Liver (tissue), 9 donors: ENCODE measurements around the gene PAPPA. TPM values are rescaled to one million over a fixed set of nuclear protein-coding genes. Genes with fewer than 3 reads are reported as not detected.

ENCODE experiments used
- DNase-seq: peaks from one replicate; pipeline ENCODE4 v3.0.0-alpha.2; 2017; ENCODE audit warnings: low spot score
- H3K27ac ChIP-seq, 2 donors: one replicate each; pipeline ENCODE4 v1.7.0; 2013; ENCODE audit warnings: inconsistent platforms in 2 of 2, low read length in 2 of 2, control low read depth in 1 of 2, low read depth in 1 of 2, mild to moderate bottlenecking in 1 of 2
- H3K27me3 ChIP-seq, 4 donors: one replicate each; pipeline versions ENCODE4 v1.6.1 to v1.7.0; 2013; ENCODE audit warnings: low read length in 3 of 4, inconsistent platforms in 1 of 4, mild to moderate bottlenecking in 1 of 4, moderate library complexity in 1 of 4; ENCODE audit not compliant: control insufficient read depth in 4 of 4, insufficient read depth in 4 of 4
- H3K36me3 ChIP-seq, 4 donors: one replicate each; pipeline versions ENCODE4 v1.6.1 to v1.7.0; 2013; ENCODE audit warnings: low read length in 3 of 4, mild to moderate bottlenecking in 3 of 4, low read depth in 1 of 4, moderate library complexity in 1 of 4; ENCODE audit not compliant: control insufficient read depth in 4 of 4, insufficient read depth in 3 of 4
- H3K4me1 ChIP-seq, 4 donors: one replicate each; pipeline versions ENCODE4 v1.6.1 to v1.7.0; 2013; ENCODE audit warnings: low read length in 3 of 4, mild to moderate bottlenecking in 3 of 4, moderate library complexity in 1 of 4; ENCODE audit not compliant: control insufficient read depth in 4 of 4, insufficient read depth in 4 of 4
- H3K4me3 ChIP-seq, 3 donors: one replicate each; pipeline versions ENCODE4 v1.6.1 to v1.7.0; 2013; ENCODE audit warnings: low read length in 3 of 3, control low read depth in 1 of 3, low read depth in 1 of 3, mild to moderate bottlenecking in 1 of 3
- H3K9ac ChIP-seq, 2 donors: one replicate each; pipeline ENCODE4 v1.7.0; 2013; ENCODE audit warnings: low read length in 2 of 2, mild to moderate bottlenecking in 2 of 2, moderate library complexity in 2 of 2, control low read depth in 1 of 2, low read depth in 1 of 2
- H3K9me3 ChIP-seq, 4 donors: one replicate each; pipeline versions ENCODE4 v1.6.1 to v1.7.0; 2013; ENCODE audit warnings: low read length in 3 of 4; ENCODE audit not compliant: control insufficient read depth in 4 of 4
- FOXA1 ChIP-seq: IDR thresholded peaks from 2 replicates; pipeline ENCODE4 v1.6.1; 2016; ENCODE audit warnings: antibody characterized with exemption
- FOXA2 ChIP-seq: IDR thresholded peaks from 2 replicates; pipeline ENCODE4 v1.6.1; 2016; ENCODE audit warnings: antibody characterized with exemption
- GABPA ChIP-seq, 2 donors: IDR thresholded peaks in 1 of 2; conservative IDR thresholded peaks in 1 of 2; 2 replicates each; pipeline ENCODE4 v1.6.1; 2016; ENCODE audit warnings: antibody characterized with exemption in 2 of 2, mild to moderate bottlenecking in 1 of 2, moderate library complexity in 1 of 2
- HNF4A ChIP-seq, 2 donors: conservative IDR thresholded peaks; 2 replicates each; pipeline ENCODE4 v1.6.1; 2016; ENCODE audit warnings: antibody characterized with exemption in 2 of 2, mild to moderate bottlenecking in 2 of 2
- NR2F2 ChIP-seq: IDR thresholded peaks from 2 replicates; pipeline ENCODE4 v1.6.1; 2016; ENCODE audit warnings: antibody characterized with exemption
- RAD21 ChIP-seq, 2 donors: IDR thresholded peaks; 2 replicates each; pipeline ENCODE4 v1.6.1; 2016; ENCODE audit warnings: antibody characterized with exemption in 2 of 2, mild to moderate bottlenecking in 2 of 2
- RXRA ChIP-seq, 2 donors: IDR thresholded peaks; 2 replicates each; pipeline ENCODE4 v1.6.1; 2017 to 2018; ENCODE audit warnings: antibody characterized with exemption in 2 of 2, mild to moderate bottlenecking in 1 of 2
- TAF1 ChIP-seq: conservative IDR thresholded peaks from 2 replicates; pipeline ENCODE4 v1.6.1; 2016; ENCODE audit warnings: antibody characterized with exemption, mild to moderate bottlenecking
- YY1 ChIP-seq: IDR thresholded peaks from 2 replicates; pipeline ENCODE4 v1.6.1; 2016; ENCODE audit warnings: antibody characterized with exemption, mild to moderate bottlenecking
- WGBS: extraction: QIAGEN DNeasy Blood & Tissue Kit; methylation state at CpG from one replicate; pipeline ENCODE4 v1.1.7; 2013; 5-methylcytosine and 5-hydroxymethylcytosine counted together
- polyA plus RNA-seq, 2 donors: library from polyadenylated mRNA; stranded (reverse) in 1 of 2; unstranded in 1 of 2; fragments of 200-250 nt in 1 of 2; fragments of >200 nt in 1 of 2; fragmentation: Nextera tagmentation in 1 of 2; extraction: Ambion mirVana in 1 of 2; gene quantifications; one replicate each; pipeline versions ENCODE4 v1.2.1 to v1.2.3, GENCODE V29; 2013 to 2015
- total RNA-seq, 2 donors: library from RNA; depleted of rRNA; stranded (reverse); fragments of >200 nt; gene quantifications; one replicate each; pipeline ENCODE4 v1.2.3, GENCODE V29; 2014
- TF ChIP-seq, protein P1 (sequence below): fragments of 150-350 bp; IDR thresholded peaks from 2 replicates; pipeline ENCODE4 v1.5.1; 2017; ENCODE audit warnings: improper control_type of control experiment, low read depth, low read length; ENCODE audit not compliant: missing input control
- TF ChIP-seq, protein P2 (sequence below): IDR thresholded peaks from 2 replicates; pipeline ENCODE4 v1.6.1; 2016; ENCODE audit warnings: antibody characterized with exemption, mild to moderate bottlenecking
- TF ChIP-seq, protein P3 (sequence below): IDR thresholded peaks from 2 replicates; pipeline ENCODE4 v1.6.1; 2016; ENCODE audit warnings: antibody characterized with exemption
- TF ChIP-seq, protein P4 (sequence below): IDR thresholded peaks from 2 replicates; pipeline ENCODE4 v1.6.1; 2016; ENCODE audit warnings: antibody characterized with exemption
- donor health status: healthy.
- donor health status: healthy.
- donor health status: healthy.
- donor health status: healthy.
- donor health status: healthy.

PAPPA gene
- total and polyA plus RNA-seq, 4 donors = 0.03 to 0.33 (median 0.20) TPM

DNA sequence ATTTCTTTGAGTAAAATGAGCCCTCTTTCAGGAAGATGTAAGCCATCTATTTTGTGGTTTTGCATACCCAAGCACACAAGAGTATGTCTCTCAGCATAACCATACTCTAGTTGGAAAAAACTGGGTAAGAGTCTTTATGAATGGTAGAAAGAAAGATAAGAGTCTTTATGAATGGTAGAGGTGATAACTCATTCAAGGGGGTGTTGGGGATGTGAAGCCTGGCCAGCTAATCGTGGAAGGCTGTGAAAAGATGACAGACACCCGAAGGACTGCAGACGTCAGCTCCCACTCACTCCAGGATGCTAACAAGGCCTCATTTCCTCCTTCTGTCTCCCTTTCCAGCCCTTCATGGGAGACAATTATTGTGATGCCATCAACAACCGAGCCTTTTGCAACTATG, 228.5 kb downstream of the PAPPA start:
- Histone ChIP-seq H3K27ac (no peak overlapping the region), H3K36me3 (no peaks in the 10 kb centered on the region), H3K4me3 (no peak overlapping the region), H3K9ac (no peak overlapping the region), H3K27me3 (no peaks in the 10 kb centered on the region), H3K9me3 (no peaks in the 10 kb centered on the region), H3K4me1 (no peaks in the 10 kb centered on the region)
- TF ChIP-seq RAD21 (IDR thresholded peaks at IDR 0.05) (no peak), FOXA2 (no peak), RXRA (IDR thresholded peaks at IDR 0.05) (no peak), YY1 (no peak), GABPA (IDR thresholded peaks at IDR 0.05 in 1 of 2, conservative IDR thresholded peaks at IDR 0.05 in 1 of 2) (no peak), HNF4A (conservative IDR thresholded peaks at IDR 0.05) (no peak), FOXA1 (no peak), TAF1 (no peak), NR2F2 (no peak)
- TF ChIP-seq, protein P1, sequence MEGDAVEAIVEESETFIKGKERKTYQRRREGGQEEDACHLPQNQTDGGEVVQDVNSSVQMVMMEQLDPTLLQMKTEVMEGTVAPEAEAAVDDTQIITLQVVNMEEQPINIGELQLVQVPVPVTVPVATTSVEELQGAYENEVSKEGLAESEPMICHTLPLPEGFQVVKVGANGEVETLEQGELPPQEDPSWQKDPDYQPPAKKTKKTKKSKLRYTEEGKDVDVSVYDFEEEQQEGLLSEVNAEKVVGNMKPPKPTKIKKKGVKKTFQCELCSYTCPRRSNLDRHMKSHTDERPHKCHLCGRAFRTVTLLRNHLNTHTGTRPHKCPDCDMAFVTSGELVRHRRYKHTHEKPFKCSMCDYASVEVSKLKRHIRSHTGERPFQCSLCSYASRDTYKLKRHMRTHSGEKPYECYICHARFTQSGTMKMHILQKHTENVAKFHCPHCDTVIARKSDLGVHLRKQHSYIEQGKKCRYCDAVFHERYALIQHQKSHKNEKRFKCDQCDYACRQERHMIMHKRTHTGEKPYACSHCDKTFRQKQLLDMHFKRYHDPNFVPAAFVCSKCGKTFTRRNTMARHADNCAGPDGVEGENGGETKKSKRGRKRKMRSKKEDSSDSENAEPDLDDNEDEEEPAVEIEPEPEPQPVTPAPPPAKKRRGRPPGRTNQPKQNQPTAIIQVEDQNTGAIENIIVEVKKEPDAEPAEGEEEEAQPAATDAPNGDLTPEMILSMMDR = no peak
- TF ChIP-seq, protein P2, sequence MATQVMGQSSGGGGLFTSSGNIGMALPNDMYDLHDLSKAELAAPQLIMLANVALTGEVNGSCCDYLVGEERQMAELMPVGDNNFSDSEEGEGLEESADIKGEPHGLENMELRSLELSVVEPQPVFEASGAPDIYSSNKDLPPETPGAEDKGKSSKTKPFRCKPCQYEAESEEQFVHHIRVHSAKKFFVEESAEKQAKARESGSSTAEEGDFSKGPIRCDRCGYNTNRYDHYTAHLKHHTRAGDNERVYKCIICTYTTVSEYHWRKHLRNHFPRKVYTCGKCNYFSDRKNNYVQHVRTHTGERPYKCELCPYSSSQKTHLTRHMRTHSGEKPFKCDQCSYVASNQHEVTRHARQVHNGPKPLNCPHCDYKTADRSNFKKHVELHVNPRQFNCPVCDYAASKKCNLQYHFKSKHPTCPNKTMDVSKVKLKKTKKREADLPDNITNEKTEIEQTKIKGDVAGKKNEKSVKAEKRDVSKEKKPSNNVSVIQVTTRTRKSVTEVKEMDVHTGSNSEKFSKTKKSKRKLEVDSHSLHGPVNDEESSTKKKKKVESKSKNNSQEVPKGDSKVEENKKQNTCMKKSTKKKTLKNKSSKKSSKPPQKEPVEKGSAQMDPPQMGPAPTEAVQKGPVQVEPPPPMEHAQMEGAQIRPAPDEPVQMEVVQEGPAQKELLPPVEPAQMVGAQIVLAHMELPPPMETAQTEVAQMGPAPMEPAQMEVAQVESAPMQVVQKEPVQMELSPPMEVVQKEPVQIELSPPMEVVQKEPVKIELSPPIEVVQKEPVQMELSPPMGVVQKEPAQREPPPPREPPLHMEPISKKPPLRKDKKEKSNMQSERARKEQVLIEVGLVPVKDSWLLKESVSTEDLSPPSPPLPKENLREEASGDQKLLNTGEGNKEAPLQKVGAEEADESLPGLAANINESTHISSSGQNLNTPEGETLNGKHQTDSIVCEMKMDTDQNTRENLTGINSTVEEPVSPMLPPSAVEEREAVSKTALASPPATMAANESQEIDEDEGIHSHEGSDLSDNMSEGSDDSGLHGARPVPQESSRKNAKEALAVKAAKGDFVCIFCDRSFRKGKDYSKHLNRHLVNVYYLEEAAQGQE = no peak
- TF ChIP-seq, protein P3, sequence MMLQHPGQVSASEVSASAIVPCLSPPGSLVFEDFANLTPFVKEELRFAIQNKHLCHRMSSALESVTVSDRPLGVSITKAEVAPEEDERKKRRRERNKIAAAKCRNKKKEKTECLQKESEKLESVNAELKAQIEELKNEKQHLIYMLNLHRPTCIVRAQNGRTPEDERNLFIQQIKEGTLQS = no peak
- TF ChIP-seq, protein P4, sequence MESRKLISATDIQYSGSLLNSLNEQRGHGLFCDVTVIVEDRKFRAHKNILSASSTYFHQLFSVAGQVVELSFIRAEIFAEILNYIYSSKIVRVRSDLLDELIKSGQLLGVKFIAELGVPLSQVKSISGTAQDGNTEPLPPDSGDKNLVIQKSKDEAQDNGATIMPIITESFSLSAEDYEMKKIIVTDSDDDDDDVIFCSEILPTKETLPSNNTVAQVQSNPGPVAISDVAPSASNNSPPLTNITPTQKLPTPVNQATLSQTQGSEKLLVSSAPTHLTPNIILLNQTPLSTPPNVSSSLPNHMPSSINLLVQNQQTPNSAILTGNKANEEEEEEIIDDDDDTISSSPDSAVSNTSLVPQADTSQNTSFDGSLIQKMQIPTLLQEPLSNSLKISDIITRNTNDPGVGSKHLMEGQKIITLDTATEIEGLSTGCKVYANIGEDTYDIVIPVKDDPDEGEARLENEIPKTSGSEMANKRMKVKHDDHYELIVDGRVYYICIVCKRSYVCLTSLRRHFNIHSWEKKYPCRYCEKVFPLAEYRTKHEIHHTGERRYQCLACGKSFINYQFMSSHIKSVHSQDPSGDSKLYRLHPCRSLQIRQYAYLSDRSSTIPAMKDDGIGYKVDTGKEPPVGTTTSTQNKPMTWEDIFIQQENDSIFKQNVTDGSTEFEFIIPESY = no peak
- no peak for DNase-seq
- WGBS = 85% methylated on average over 4 of the region's 4 CpGs

DNA sequence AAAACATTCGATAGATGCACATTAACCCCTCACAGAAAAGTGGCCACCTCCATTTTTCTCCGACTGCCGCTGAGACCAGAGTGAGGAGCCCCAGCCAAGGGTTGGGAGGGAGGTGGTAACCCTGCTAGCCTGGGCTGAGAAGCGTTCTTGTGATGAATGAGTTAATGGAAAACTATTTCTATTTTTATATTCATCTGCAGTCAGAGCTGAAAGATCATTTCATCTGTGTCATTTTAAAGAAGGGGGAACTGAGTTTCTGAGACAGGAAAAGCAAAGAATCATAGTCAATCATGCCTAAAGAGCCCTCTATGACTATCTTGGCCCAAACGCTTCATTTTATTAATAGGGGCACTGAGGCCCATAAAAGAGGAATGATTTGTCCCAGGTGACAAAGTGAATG, 229.5 kb downstream of the PAPPA start:
- Histone ChIP-seq H3K27me3 (no peaks in the 10 kb centered on the region), H3K9me3 (no peaks in the 10 kb centered on the region), H3K9ac (no peak overlapping the region), H3K27ac (no peak overlapping the region), H3K36me3 (no peaks in the 10 kb centered on the region), H3K4me1 (no peaks in the 10 kb centered on the region), H3K4me3 (no peak overlapping the region)
- no peak for DNase-seq
- WGBS = 85% methylated on average over 5 of the region's 5 CpGs
- no peak for TF ChIP-seq GABPA (IDR thresholded peaks at IDR 0.05 in 1 of 2, conservative IDR thresholded peaks at IDR 0.05 in 1 of 2)
